GM18508 (cell line): Measurements from ENCODE around the gene PNLIPRP1.

Source experiments
- ATAC-seq: cut with Tn5 transposase; IDR thresholded peaks from one replicate; pipeline ENCODE4 v1.9.1; 2021; ENCODE audit warnings: moderate number of reproducible peaks; ENCODE audit not compliant: insufficient read depth, unreplicated experiment

The PNLIPRP1 gene

DNA sequence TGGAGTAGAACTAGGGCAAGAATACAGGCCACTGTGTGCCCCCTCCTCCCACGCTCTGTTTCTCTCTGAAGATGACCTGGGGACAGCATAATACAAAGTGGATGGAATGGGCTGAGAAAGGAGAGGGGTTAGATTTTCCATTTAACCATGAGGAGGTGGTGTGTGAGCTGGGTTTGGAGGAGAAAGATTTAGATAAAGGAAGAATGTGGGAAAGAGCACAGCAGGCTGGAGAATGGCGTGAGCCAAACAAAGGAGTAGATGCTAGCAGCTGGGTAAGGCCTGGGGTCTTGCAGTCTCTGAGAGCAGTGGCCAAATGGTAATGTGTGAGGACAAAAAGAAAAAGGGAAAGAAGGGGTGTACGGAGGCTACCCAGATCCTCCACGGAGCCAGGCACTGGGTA lies 38.6 kb downstream of the PNLIPRP1 start:
- ATAC-seq: no peak

DNA sequence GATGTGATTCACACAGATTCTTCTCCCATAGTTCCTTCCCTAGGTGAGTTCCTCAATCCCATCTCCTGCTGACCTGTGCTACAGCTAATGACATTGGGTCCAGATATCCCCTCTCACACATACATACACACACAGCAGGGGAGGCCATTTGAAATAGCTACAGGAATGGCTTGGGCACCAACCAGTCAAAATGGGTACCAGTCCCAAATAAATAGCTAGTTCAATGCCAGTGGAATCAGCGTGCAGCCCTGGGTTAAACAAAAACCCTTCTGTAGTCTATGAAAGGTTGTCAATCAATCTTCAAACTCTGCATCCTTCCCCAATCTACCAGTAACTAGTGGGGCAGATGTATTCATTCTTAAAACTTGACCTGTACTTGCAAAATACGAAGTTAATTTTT lies 39.3 kb downstream of the PNLIPRP1 start:
- ATAC-seq: no peak

DNA sequence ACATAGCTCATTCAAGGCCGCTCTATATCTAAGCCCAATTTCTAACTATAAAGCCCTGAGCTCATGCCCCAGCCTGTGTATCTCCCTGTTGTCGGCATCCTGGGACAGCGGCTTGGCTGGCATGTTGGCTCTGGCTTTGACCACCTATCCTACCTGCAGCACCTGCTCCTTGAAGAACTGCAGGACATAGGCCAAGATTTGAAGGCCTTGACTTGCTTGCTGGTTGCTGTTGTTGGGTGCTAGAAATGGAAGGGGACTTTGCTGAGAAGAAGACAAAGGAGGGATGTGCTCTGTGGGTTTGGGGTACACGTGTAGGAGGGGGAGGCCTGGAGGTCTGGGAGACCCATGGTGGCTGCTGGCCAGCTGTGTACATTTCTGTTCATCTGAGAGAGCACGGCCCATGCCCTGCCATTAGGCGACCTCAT lies 41.1 kb downstream of the PNLIPRP1 start:
- ATAC-seq: no peak

DNA sequence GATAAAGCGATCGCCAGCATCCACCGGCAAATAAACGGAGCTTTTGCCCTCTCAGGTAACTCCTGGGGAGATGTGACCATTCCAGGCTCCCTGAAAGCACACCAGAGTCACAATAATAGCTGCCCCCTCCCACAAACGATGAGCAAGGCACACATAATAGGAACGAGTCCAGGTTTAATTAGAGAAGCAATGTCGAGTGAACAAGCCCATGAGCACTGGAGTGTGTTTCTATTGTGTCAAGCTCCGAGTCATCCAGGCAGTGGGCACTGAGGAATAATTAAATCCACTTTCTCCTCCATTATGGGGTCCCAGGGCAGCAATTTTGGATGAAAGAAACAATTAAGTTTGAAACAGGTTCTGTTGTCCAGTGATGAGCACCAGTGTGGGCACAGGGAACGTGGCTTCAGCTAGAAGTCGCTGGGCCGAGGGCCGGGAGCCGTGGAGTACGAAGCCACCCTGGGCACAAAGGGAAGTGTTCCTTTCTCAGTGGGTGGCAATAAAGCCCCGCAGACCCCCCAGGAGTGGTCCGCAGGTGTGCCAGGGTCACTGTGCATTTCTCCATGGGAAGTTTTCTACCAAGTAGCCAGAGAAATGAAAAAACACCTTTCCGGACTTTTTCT lies 41.9 kb downstream of the PNLIPRP1 start:
- ATAC-seq: no peak

DNA sequence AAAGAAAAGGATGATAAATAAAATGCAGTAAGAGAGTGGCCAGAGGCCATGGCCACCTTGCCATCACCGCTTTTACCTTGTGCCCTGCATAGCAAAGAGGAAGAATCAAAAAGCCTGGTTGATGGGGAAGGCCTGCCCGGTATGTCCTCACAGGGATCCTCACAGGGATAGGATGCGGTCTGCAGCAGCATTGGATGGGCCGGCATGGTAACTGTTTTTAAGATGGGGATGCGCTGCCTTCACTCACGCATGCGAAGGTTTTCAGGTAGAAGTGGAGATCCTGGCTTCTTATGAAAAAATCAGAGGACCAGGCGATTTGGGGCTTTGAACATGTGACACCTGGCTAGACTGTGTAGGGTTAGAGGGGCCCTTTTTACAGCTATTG lies 42.4 kb downstream of the PNLIPRP1 start:
- no peak for ATAC-seq

DNA sequence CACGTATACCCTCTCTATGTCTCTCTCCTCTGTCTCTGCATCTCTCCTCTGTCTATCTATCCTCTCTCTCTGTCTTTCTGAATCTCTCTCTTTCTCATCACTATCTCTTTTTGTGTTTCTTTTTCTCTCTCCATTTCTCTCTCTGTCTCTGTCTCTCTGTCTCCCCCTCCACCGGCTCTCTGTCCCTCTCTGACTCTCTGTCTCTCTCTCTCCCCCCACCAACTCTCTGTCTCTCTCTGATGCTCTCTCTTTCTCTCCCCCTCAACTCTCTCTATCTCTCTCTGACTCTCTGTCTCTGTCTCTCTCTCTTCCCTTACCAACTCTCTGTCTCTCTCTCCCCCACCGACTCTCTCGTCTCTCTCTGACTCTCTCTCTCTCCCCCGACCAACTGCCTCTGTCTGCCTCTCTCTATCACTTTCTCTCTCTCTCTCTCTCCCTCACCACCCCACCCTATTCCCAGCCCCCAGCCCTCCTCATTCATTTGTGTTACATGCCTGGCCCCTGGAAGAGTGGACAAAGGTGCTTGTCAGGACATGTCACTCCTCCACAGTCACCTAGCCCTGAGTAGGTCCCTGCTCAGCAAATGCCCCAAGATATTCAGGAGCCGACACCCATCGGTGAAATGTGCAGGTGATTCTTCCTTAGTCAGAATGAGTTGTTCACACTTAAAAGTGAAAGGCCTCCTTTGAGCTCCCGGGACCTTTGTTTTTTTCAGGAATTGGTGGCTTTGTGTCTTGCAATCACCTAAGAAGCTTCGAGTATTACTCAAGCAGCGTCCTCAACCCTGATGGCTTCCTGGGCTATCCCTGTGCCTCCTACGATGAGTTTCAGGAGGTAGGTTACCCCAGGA lies 43.6 kb downstream of the PNLIPRP1 start:
- no peak for ATAC-seq

DNA sequence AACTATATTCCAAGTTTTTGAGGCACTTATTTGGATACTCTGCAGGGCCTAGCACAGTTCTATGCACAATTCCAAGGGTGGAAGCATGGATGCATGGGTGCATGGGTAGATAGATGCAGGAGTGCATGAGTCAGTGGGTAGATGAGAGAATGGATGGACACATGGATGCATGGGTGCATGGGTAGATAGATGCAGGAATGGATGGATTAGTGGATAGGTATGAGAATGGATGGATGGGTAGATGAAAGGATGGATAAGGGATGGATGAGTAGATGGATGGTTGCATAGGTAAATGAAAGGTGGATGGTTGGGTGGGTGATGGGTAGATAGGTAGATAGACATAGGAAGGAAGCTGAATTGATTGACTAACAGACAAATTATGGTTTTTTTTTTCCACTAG lies 45.6 kb downstream of the PNLIPRP1 start:
- no peak for ATAC-seq

DNA sequence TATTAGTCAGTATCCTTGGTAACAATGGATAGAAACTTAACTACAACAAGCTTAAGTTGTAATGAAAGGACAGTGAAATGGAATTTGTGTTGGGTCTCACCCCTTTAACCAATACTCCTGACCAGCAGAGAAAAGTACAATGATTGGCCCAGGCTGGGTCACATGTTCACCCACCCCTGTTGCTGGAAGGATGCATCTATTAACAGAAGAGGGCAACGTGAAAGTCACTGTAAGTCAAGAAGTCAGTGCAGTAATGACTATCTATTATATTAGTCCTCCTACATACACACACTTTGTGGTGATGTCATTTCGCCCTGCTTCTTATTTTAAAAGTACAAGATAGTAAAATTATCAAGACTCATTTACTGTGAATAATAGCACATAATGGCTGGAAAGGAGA lies 46.2 kb downstream of the PNLIPRP1 start:
- no peak for ATAC-seq

DNA sequence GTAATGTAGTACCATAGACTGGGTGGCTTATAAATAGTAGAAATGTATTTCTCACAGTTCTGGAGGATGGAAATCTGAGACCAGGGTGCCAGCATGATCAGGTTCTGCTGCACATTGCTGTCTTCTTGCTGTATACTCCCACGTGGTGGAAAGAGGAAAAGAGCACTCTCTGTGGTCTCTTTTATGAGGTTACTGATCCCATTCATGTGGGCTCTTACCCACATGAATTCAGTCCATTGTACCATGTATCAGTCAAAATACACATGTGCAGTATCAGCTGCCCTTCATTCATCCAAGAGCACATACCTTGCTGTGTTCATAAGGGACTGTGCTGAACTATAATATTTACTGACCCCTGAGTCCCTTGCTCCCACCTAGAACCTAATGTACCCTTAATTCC lies 47.1 kb downstream of the PNLIPRP1 start:
- no peak for ATAC-seq

DNA sequence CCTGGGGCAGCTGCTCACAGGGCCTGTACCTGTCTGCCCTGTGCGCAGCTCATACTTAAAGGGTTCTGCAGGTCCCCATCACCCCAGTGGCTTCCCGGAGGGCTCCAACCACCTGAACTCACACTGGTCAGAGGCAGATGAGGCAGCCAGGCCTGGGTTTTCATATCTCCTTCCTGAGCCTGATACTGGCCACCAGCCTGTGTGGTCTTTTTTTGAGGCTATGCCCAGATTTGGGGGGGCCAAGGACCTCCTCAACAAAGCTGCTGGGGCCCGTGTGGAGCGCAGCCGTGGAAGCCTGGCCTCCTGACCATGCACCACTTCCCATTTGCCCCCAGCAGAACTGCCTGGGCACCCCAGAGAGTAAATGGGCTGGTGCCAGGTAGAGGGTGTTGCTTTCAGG lies 55.7 kb downstream of the PNLIPRP1 start:
- no peak for ATAC-seq

DNA sequence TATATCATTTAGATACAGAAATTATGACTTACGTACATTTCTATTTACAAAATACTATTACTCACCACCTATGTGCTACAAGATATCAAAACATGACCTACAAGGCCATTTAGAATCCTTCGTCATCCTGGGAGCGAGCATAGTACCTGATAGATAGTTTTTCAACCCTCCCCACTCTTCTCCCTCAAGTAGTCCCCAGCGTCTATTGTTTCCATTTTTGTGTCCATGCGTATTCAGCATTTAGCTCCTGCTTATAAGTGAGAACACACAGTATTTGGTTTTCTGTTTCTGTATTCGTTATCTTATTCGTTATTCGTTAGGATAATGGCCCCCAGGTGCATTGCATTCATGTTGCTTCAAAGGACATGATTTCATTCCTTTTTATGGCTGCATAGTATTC lies 58.1 kb downstream of the PNLIPRP1 start:
- no peak for ATAC-seq

DNA sequence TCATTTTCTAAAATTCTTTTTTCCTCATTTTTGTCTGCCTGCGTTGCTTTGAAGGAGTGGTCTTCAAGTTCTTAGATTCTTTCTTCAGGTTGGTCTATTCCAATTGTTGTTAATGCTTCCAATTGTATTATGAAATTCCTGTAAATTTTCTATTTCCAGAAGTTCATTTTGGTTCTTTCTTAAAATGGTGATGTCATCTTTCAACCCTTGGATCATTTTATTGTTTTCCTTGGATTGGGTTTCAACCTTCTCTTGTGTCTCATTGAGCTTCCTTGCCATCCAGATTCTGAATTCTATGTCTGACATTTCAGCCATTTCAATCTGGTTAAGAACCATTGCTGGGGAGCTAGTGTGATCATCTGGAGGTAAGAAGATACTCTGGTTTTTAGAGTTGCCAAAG lies 63.1 kb downstream of the PNLIPRP1 start:
- no peak for ATAC-seq

DNA sequence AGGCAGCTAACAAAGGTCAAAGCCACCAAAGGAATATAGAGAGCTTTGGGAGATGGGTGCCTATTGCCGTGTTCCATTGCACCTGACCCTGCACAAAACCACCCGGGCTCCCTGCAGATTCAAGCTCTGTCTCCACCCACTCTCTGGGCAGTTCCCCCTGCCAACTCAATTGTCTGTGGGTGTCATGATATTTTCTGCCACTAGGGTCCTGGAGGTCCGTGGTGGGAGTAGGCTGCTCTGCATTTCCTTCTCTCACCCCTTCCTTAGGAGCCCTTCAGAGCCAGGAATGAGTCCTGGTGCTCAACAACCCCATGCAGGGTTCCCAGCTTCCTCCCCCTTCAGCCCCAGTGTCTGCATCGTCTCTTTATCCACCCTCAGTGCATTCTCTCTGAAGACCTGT lies 64.1 kb downstream of the PNLIPRP1 start:
- no peak for ATAC-seq

DNA sequence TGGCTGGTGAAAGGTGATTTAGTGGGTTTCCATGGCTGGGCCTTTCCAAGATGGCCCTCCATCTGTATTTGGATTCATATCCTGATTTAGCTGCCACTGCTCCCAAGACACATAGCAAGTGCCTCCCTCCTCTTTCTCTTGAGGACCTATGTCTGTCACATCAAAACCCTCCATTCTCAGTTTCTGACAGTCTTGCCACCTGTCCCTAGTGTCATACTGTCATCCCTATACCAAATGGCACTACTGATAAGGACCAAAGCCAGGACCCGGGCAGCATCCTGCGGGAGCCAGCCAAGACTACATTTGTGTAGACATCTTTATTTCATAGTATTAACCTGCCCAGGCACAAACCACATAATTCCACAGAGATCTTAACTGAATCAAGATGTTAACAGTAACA lies 64.8 kb downstream of the PNLIPRP1 start:
- no peak for ATAC-seq

DNA sequence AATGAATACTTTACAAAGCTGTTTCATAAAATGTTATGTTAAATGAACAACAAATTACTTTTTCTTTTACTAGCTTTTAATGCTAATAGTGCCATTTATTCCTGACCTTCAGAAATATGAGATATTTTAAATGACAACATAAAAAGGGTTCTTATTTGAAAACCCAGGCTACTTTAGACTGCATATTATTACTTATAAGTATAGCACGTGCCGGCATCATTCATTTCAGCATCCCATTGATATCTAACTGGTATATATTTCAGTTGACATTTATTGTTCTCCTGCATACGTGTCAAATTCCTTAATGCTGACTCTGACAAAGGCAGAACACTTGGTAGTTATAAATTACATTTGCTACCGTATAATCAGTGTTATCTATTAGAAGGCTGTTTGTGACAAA lies 65.3 kb downstream of the PNLIPRP1 start:
- ATAC-seq: no peak

DNA sequence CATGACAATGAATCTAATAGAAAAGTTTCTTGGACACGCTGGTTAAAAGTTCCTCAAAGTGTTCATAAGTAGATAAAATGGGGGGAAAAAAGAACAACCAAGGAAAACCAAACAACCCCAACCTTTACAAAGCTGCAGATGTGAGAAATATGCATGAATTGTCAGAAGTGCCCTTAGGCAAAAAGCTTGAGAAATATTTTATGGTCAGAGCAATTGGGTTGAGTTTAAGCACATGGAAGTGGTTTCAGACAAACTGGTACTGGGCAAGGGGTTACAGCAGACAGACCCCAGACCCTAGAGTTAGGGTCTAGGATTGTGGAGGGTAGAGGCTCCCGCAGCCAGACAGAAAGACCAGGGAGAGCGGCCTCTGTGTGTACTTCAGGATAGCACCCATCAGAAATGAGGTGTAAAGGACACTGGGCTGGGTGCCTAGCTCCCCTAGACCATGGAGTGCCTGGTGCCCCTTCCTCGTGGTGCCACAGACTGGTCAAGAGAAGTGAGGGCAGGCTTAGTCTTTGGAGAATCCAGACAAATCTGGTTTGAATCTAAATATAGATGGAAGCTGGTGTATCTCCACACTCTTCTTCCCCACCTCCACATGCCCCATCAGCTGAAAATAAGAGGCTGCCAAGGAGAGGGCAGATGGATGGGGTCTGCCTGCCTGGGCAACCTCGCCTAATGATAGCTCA lies 67.2 kb downstream of the PNLIPRP1 start:
- ATAC-seq: no peak
